ENCODE measurements around the gene MIOX. TPM values are rescaled to one million over a fixed set of nuclear protein-coding genes. Genes with fewer than 3 reads are reported as not detected.

The MIOX gene
- total and polyA plus RNA-seq, 2 of the 13 experiments (the other 11 are each of a cell fraction or from before 2014, with no cell fraction given) = 1.5 to 2.9 TPM

DNA sequence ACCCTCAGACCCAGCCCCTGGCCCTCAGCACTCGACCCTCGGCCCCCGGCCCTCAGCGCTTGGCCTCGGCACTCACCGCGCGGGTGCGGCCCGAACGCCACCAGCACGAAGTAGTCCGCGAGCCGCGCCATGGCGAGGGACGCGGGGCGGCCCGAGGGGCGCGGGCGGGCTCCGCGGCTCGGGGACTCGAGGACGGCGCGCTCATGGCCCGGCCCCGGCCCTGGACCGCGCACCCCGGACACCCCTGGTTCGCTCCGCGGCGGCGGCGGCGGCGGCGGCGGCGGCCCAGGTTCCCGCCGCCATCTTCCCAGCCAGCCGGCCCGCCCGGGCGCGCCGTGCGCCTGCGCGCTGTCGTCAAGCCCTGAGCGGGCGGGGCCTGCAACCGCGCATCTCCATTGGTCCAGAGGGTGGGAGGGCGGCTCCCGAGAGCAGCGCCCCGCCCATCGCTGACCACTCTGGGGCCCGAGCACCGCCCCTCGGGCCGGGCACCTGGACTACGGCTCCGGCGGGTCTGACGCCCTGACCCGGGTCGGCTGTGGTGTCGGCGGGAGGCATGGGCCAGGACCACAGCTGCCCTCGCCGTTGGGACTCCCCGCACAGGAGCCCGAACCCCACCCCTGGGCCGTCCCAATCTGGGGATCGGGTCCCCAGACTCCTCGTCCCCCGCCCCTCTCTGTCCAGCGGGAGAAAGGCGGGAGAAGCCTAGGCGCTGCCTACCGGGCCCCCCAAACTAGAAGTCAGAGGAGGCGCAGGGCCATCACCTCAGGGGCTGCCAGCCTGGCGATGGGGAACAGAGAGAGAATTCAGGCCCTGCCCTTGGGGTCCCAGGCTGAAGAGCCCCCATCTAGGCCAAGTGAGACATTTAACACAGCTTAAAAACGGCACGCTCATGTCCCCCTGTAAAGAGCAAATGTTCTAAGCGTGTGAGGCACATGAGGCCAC is 11.7 kb upstream of the MIOX start, which contains the start of gene SBF1 (continued):
- TF ChIP-seq, protein P1, sequence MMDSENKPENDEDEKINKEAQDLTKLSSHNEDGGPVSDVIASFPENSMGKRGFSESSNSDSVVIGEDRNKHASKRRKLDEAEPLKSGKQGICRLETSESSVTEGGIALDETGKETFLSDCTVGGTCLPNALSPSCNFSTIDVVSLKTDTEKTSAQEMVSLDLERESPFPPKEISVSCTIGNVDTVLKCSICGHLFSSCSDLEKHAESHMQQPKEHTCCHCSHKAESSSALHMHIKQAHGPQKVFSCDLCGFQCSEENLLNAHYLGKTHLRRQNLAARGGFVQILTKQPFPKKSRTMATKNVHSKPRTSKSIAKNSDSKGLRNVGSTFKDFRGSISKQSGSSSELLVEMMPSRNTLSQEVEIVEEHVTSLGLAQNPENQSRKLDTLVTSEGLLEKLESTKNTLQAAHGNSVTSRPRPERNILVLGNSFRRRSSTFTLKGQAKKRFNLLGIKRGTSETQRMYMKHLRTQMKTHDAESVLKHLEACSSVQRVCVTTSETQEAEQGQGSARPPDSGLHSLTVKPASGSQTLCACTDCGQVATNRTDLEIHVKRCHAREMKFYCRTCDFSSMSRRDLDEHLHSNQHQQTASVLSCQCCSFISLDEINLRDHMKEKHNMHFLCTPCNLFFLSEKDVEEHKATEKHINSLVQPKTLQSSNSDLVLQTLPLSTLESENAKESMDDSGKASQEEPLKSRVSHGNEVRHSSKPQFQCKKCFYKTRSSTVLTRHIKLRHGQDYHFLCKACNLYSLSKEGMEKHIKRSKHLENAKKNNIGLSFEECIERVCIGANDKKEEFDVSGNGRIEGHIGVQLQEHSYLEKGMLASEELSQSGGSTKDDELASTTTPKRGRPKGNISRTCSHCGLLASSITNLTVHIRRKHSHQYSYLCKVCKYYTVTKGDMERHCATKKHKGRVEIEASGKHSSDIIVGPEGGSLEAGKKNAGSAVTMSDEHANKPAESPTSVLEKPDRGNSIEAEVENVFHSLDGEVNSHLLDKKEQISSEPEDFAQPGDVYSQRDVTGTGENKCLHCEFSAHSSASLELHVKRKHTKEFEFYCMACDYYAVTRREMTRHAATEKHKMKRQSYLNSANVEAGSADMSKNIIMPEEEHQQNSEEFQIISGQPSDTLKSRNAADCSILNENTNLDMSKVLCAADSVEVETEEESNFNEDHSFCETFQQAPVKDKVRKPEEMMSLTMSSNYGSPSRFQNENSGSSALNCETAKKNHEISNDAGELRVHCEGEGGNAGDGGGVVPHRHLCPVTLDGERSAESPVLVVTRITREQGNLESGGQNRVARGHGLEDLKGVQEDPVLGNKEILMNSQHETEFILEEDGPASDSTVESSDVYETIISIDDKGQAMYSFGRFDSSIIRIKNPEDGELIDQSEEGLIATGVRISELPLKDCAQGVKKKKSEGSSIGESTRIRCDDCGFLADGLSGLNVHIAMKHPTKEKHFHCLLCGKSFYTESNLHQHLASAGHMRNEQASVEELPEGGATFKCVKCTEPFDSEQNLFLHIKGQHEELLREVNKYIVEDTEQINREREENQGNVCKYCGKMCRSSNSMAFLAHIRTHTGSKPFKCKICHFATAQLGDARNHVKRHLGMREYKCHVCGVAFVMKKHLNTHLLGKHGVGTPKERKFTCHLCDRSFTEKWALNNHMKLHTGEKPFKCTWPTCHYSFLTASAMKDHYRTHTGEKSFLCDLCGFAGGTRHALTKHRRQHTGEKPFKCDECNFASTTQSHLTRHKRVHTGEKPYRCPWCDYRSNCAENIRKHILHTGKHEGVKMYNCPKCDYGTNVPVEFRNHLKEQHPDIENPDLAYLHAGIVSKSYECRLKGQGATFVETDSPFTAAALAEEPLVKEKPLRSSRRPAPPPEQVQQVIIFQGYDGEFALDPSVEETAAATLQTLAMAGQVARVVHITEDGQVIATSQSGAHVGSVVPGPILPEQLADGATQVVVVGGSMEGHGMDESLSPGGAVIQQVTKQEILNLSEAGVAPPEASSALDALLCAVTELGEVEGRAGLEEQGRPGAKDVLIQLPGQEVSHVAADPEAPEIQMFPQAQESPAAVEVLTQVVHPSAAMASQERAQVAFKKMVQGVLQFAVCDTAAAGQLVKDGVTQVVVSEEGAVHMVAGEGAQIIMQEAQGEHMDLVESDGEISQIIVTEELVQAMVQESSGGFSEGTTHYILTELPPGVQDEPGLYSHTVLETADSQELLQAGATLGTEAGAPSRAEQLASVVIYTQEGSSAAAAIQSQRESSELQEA (CRISPR knock-in tag; IDR thresholded peaks at IDR 0.05; ENCODE audit: not compliant biosample characterization) = no peak
- no peak for TF ChIP-seq AGO1 (IDR thresholded peaks at IDR 0.05; ENCODE audit: low read depth, low read length, poor library complexity, severe bottlenecking)
- TF ChIP-seq, protein P2, sequence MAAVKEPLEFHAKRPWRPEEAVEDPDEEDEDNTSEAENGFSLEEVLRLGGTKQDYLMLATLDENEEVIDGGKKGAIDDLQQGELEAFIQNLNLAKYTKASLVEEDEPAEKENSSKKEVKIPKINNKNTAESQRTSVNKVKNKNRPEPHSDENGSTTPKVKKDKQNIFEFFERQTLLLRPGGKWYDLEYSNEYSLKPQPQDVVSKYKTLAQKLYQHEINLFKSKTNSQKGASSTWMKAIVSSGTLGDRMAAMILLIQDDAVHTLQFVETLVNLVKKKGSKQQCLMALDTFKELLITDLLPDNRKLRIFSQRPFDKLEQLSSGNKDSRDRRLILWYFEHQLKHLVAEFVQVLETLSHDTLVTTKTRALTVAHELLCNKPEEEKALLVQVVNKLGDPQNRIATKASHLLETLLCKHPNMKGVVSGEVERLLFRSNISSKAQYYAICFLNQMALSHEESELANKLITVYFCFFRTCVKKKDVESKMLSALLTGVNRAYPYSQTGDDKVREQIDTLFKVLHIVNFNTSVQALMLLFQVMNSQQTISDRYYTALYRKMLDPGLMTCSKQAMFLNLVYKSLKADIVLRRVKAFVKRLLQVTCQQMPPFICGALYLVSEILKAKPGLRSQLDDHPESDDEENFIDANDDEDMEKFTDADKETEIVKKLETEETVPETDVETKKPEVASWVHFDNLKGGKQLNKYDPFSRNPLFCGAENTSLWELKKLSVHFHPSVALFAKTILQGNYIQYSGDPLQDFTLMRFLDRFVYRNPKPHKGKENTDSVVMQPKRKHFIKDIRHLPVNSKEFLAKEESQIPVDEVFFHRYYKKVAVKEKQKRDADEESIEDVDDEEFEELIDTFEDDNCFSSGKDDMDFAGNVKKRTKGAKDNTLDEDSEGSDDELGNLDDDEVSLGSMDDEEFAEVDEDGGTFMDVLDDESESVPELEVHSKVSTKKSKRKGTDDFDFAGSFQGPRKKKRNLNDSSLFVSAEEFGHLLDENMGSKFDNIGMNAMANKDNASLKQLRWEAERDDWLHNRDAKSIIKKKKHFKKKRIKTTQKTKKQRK (IDR thresholded peaks at IDR 0.05; ENCODE audit: low read length) = no peak
- no peak for TF ChIP-seq EZH2 (conservative IDR thresholded peaks at IDR 0.05; ENCODE audit: low read depth, low read length)
- no peak for TF ChIP-seq ZNF543 (CRISPR knock-in tag; IDR thresholded peaks at IDR 0.05)
- TF ChIP-seq, protein P3, sequence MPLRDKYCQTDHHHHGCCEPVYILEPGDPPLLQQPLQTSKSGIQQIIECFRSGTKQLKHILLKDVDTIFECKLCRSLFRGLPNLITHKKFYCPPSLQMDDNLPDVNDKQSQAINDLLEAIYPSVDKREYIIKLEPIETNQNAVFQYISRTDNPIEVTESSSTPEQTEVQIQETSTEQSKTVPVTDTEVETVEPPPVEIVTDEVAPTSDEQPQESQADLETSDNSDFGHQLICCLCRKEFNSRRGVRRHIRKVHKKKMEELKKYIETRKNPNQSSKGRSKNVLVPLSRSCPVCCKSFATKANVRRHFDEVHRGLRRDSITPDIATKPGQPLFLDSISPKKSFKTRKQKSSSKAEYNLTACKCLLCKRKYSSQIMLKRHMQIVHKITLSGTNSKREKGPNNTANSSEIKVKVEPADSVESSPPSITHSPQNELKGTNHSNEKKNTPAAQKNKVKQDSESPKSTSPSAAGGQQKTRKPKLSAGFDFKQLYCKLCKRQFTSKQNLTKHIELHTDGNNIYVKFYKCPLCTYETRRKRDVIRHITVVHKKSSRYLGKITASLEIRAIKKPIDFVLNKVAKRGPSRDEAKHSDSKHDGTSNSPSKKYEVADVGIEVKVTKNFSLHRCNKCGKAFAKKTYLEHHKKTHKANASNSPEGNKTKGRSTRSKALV (CRISPR knock-in tag; IDR thresholded peaks at IDR 0.05) = no peak
- no peak for TF ChIP-seq DR1 (CRISPR knock-in tag; IDR thresholded peaks at IDR 0.05)
- no peak for TF ChIP-seq KLF15 (CRISPR knock-in tag; IDR thresholded peaks at IDR 0.05; ENCODE audit: borderline replicate concordance)
- TF ChIP-seq TRIM24 (CRISPR knock-in tag; IDR thresholded peaks at IDR 0.05) = no peak
- no peak for TF ChIP-seq SMAD3 (CRISPR knock-in tag; IDR thresholded peaks at IDR 0.05)
- no peak for TF ChIP-seq MYNN (CRISPR knock-in tag; IDR thresholded peaks at IDR 0.05; ENCODE audit: low read depth)
- no peak for TF ChIP-seq NAIF1 (CRISPR knock-in tag; IDR thresholded peaks at IDR 0.05; ENCODE audit: borderline replicate concordance)
